ENCODE data around the gene TNFSF13. TPM values are rescaled to one million over a fixed set of nuclear protein-coding genes. Genes with fewer than 3 reads are reported as not detected.

TNFSF13 gene
- polyA plus RNA-seq, 2 of the 4 experiments (the other 2 are of a cell fraction), result 0.61 to 1.0 TPM

- H3K27ac ChIP-seq, result peak overlapping the region in 1 of 2 experiments; percentile 32; a peak in 2 of 6 replicates
Observed at GRCh38 chr17:7586673-7587419, 28.3 kb downstream of the TNFSF13 start.

GRCh38 chr17:7587420-7588151 lies 29.0 kb downstream of the TNFSF13 start:
- WGBS (ENCODE audit: missing lambda C conversion rate), result 83% methylated on average over 12 of the region's 12 CpGs
- Histone ChIP-seq H3K9me3 (no peaks in the 10 kb centered on the region), H3K4me2 (no peak overlapping the region), H3K4me1 (peaks cover 44% of the 10 kb centered on the region), H3K4me3 (no peak overlapping the region), H3K27ac (0 out of 6 replicates have a peak overlapping the region, but pooled peaks of 1 of the 2 experiments have one; percentile 3)
- FAIRE-seq, result no peak
- POLR2A ChIA-PET, result interaction anchor here (0.9 to 5.0 kb wide), 6 partner anchors 8 to 108 kb away, joined by 3 to 97 read pairs (median 3); partner anchors contain the start of genes FXR2, TP53, WRAP53 and ZBTB4
- CTCF ChIA-PET, result interaction anchor here (0.5 to 12.1 kb wide), 27 partner anchors 8 to 472 kb away, joined by 3 to 184 read pairs (median 4); partner anchors contain the start of genes DNAH2, FXR2, SAT2 and TP53
- DNase-seq (ENCODE audit: low read depth in 1 of 2, low spot score in 1 of 2), result no peak
- no peak for ATAC-seq
- TF ChIP-seq FOSL2 (IDR thresholded peaks at IDR 0.05), result no peak
- TF ChIP-seq FOSL2 (CRISPR knock-in tag; IDR thresholded peaks at IDR 0.05), result no peak
- TF ChIP-seq RAD21 (conservative IDR thresholded peaks at IDR 0.05 in 1 of 2, IDR thresholded peaks at IDR 0.05 in 1 of 2), result no peak
- no peak for TF ChIP-seq MAZ (IDR thresholded peaks at IDR 0.05; ENCODE audit: borderline replicate concordance, low read depth, low read length)
- TF ChIP-seq ZSCAN20 (CRISPR knock-in tag; IDR thresholded peaks at IDR 0.05), result no peak
- no peak for TF ChIP-seq REST (IDR thresholded peaks at IDR 0.05)
- TF ChIP-seq EP300 (IDR thresholded peaks at IDR 0.05), result no peak
- TF ChIP-seq RARB (CRISPR knock-in tag; IDR thresholded peaks at IDR 0.05), result no peak
- TF ChIP-seq PHF8 (IDR thresholded peaks at IDR 0.05; ENCODE audit: borderline replicate concordance, low read depth), result no peak
- no peak for TF ChIP-seq RFX5 (IDR thresholded peaks at IDR 0.05)
- TF ChIP-seq MAFK (IDR thresholded peaks at IDR 0.05; ENCODE audit: partially characterized antibody), result no peak
- no peak for TF ChIP-seq ESRRA (IDR thresholded peaks at IDR 0.05; ENCODE audit: borderline replicate concordance, low read length)
- TF ChIP-seq FOXS1 (CRISPR knock-in tag; IDR thresholded peaks at IDR 0.05), result no peak
- no peak for TF ChIP-seq NR3C1 (IDR thresholded peaks at IDR 0.05)
- no peak for TF ChIP-seq CHD4 (IDR thresholded peaks at IDR 0.05; ENCODE audit: borderline replicate concordance)
- no peak for TF ChIP-seq ELK1 (IDR thresholded peaks at IDR 0.05; ENCODE audit: low read depth, low read length)
- TF ChIP-seq CBX2 (IDR thresholded peaks at IDR 0.05; ENCODE audit: borderline replicate concordance, low read depth), result no peak

More at GRCh38 chr17:7586673-7587419, 28.3 kb downstream of the TNFSF13 start:
- no peaks in the 10 kb centered on the region for H3K9me3 ChIP-seq
- H3K4me3 ChIP-seq, result no peak overlapping the region
- ATAC-seq (peak; percentile 41 to 47), FAIRE-seq (peak; percentile 94), DNase-seq (ENCODE audit: low read depth in 1 of 2, low spot score in 1 of 2) (peak; percentile 85 to 89)
- TF ChIP-seq CEBPB (IDR thresholded peaks at IDR 0.05) (no peak), RAD21 (conservative IDR thresholded peaks at IDR 0.05 in 1 of 2, IDR thresholded peaks at IDR 0.05 in 1 of 2) (peak; percentile 48 to 65; a peak in 4 of 5 replicates), CTCF (IDR thresholded peaks at IDR 0.05) (peak; percentile 73), CHD2 (IDR thresholded peaks at IDR 0.05; ENCODE audit: low read length, partially characterized antibody) (no peak), PBX3 (IDR thresholded peaks at IDR 0.05) (no peak), SMC3 (IDR thresholded peaks at IDR 0.05) (peak; percentile 31; the same call in 2 of the 3 replicates), ESRRA (IDR thresholded peaks at IDR 0.05; ENCODE audit: borderline replicate concordance, low read length) (peak; percentile 83; the same call in 1 of the 2 replicates)
- H3K4me1 ChIP-seq, result peaks cover 48% of the 10 kb centered on the region
- POLR2A ChIA-PET, result interaction anchor here (0.9 to 5.0 kb wide), 5 partner anchors 9 to 107 kb away, joined by 3 to 97 read pairs (median 3); partner anchors contain the start of genes FXR2, TP53, WRAP53 and ZBTB4
- CTCF ChIA-PET, result interaction anchor here (0.5 to 12.1 kb wide), 31 partner anchors 9 to 473 kb away, joined by 3 to 184 read pairs (median 4); partner anchors contain the start of genes DNAH2, FXR2, SAT2 and TP53
- WGBS (ENCODE audit: missing lambda C conversion rate), result 51% methylated on average over 9 of the region's 9 CpGs
- H3K4me2 ChIP-seq, result no peak overlapping the region
